HG02642 (cell line): ENCODE results near the gene GMPS.
A peak's percentile ranks its signal among the peaks of the same experiment; 100 is the strongest.
"Not testable (repeated sequence)": the region's sequence is repeated elsewhere in the genome, so short reads cannot be mapped to it uniquely, and the experiment has no call there.

ENCODE experiments used
- ATAC-seq: cut with Tn5 transposase; IDR thresholded peaks from one replicate; pipeline ENCODE4 v1.9.1; 2021; ENCODE audit warnings: mild to moderate bottlenecking; ENCODE audit not compliant: unreplicated experiment, poor library complexity

Gene GMPS

GRCh38 chr3:155870133-155870944, at the start of gene GMPS:
Gene GMPS, plus strand, starts transcription at chr3:155870650. Its CDS starts 221 bp downstream, at chr3:155870871.
- ATAC-seq = peak; percentile 93

GRCh38 chr3:155828490-155829098, 41.9 kb upstream of the GMPS start:
- not testable (repeated sequence) for ATAC-seq

- ATAC-seq = no peak
These were observed 34.9 kb upstream of the GMPS start for GRCh38 chr3:155835341-155836071.

DNA sequence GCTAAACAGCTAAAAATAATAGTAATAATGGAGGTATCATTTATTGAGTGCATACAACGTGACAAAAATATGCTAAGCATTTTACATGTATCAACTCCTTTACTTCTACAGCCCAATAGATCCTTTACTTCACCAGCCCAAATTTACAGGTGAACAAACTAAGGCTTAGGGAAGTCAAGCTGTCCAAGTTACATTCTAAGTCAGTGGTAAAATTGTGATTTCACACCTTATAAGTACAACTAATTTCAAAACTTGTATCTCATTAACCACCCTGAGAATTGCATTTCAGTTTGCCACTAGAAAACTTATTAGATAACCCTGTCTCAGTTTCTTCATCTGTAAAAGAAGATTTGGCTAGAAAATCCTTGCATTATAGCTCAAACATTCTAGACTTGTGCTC, 26.9 kb upstream of the GMPS start:
- ATAC-seq = no peak

GRCh38 chr3:155846119-155846518, 24.3 kb upstream of the GMPS start:
- ATAC-seq = no peak

- ATAC-seq = no peak
These were observed 22.5 kb upstream of the GMPS start for GRCh38 chr3:155847993-155848392.

DNA sequence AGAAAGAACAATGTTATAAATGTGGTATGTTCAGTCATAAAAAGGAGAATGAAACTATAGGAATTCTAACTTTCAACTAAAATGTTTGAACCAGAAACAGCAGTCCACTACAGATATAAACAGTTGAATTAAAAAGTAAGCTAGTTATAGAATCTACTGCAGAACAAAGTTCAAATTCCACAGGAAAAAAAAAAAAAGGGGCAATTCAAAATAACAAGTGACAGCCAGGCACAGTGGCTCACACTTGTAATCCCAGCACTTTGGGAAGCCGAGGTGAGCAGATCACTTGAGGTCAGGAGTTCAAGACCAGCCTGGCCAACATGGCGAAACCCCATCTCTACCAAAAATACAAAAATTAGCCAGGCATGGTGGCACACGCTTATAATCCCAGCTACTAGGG, 21.0 kb upstream of the GMPS start:
- ATAC-seq = not testable (repeated sequence)

DNA sequence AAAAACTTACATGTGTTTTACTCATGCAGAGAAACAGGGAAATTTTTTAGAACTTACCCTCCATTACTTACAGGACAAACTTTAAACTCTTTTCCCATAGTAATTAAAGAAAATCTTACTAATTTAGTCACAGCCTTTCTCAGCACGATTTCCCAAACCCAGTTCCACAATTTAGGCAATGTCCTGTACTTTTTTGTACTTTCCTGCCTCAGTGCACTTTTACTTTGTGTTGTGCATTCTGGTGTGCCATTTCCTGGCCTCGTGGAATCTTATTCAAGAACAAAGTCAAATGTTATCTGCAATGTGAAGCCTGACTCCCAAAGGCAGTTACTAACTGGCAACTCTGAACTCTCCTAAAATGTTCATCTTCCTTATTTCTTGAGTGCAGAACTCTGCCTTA, 18.1 kb upstream of the GMPS start:
- no peak for ATAC-seq

GRCh38 chr3:155853214-155854140, 17.0 kb upstream of the GMPS start:
- peak; percentile 14 for ATAC-seq

GRCh38 chr3:155854141-155854940, 16.1 kb upstream of the GMPS start, which contains the start of gene SLC33A1:
Gene SLC33A1, minus strand, starts transcription at chr3:155854427. Its CDS starts 430 bp downstream, at chr3:155853997.
- ATAC-seq = peak; percentile 94

DNA sequence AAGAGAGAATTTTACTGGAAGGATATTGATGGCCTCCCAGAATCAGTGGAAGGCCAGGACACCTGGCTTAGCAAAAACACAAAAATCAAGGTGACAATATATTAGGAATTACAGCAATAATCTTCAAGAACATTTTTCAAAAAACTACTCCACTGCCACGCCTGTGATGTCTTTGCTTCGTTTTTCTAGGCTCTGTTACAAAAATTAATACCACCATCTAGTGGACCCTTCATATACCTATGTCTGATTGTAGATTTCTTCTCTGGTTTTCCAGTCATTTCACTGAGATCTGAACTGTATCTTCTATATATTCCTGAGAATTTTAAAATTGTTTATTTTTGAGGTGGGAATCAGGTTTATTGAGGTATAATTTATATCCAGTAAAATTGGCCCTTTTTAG, 10.6 kb upstream of the GMPS start:
- ATAC-seq = no peak

DNA sequence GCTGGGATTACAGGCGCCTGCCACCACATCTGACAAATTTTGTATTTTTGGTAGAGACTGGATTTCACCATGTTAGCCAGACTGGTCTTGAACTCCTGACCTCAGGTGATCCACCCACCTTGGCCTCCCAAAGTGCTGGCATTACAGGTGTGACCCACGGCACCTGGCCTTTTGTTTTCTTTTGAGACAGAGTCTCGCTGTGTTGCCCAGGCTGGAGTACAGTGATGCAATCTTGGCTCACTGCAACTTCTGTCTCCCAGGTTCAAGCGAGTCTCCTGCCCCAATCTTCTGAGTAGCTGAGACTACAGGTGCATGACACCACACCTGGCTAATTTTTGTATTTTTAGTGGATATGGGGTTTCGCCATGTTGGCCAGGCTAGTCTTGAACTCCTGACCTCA, 10.0 kb upstream of the GMPS start:
- not testable (repeated sequence) for ATAC-seq

DNA sequence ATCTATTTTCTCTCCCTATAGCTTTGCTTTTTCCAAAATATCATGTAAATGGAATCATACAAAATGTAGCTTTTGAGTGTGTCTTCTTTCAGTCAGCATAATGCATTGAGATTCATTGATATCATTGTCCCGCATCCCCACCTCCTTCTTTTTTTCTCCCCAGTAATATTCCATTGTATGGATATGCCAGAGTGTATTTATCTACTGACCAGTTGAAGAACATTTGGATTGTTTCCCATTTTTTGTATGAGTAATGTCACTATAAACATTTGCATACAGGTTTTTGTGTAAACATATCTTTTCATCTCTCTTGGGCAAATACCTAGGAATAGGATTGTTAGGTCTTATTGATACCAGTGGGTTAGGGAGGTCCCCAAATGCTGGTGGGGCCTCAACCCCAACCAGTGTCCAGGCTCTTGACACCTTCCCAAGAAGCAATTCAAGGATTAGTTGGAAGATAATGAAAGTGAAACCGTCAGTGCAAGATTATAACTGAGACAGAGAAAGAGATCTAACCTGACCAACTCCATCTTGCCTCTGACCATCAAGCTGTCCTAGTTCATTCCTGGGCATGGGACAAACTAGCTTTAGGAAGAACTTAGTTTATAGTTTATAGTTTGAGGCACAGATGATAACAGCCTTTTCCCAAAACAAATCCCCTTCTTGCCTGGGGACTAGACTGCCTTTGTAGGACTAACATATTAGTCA, 8.8 kb upstream of the GMPS start:
- ATAC-seq = no peak

GRCh38 chr3:155862290-155862982, 8.0 kb upstream of the GMPS start:
- not testable (repeated sequence) for ATAC-seq

DNA sequence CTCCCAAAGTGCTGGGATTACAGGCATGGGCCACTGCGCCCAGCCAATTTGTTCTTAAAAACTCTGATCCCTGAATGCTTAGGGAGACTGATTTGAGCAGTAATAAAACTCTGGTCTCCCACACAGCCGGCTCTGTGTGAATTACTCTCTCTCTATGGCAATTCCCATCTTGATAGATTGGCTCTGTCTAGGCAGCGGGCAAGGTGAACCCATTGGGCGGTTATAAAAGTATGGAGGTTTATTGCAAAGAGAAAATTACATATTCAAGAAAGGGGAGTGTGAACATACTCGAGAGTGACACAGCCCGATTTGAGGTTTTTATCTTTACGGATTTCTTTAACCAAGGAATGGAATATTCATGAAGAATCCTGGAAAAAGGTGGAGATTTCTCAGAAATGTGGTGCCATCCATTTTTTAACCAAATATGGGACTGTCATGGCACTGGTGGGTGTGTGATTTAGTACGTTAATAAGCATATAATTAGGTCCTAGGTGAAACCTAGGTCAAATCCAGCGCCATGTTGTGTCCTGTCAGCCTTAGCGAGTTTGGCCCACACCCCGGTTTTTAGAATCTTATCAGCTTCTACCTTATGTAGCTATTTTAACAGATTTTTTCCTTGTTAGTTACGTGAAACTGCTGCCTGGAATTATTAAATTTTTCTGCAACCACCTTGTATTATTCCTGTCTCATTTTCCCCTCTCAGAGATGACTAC, 7.2 kb upstream of the GMPS start:
- no peak for ATAC-seq

GRCh38 chr3:155869691-155870090, 759 bp upstream of the GMPS start:
- no peak for ATAC-seq

DNA sequence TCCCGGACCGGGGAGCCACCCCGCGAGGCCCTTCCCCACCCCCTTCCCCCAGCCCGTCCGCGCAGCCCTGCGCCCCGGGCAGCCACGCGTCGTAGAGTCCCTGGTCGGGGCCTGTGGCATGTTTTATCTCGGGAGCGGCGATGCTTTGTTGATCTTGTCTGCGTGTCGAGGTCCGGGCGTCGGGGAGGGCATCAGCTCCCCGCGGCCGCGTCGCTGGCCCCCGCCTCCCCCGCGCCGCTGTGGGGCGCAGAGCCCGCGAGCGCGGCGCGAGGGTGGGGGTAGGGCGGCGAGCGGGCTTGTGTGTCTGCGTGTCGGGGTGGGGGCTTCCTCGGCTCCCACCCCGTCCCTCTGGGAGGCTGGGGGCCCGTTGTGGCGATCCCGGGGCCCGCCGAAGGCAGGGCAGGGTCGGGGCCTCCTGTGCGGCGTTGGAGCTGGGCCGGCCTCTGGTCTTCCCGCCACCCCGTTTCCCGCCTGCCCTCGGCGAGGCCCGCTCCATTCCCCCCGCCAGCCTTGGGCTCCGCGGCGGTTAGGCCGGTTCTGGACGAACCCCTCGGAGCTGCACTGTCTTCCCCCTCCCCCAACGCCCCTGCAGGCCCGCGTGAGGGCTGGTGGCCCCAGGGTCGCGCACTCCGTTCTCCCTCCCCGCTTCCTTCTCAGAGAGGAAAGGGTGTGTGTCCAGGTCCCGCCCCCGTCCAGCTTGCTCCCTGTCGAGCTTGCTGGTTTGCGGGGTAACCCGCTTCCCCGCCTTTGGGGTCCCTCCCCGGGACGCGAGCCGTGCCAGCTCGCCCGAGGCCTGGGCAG, 695 bp downstream of the GMPS start:
- peak; percentile 36 for ATAC-seq
